H9 (cell line): ENCODE data around the gene GSTP1. TPM values are rescaled to one million over a fixed set of nuclear protein-coding genes. Genes with fewer than 3 reads are reported as not detected.

Experiments
- DNase-seq: peaks from one replicate; pipeline ENCODE4 v3.0.0-alpha.2; 2017
- H2AFZ ChIP-seq: one replicate; pipeline ENCODE4 v1.6.1; 2013; ENCODE audit warnings: mild to moderate bottlenecking, low read length, control low read depth, moderate library complexity
- H2AK5ac ChIP-seq: 2 replicates; pipeline ENCODE4 v1.6.1; 2013; ENCODE audit warnings: low read length, control low read depth, mixed read lengths; ENCODE audit not compliant: insufficient read length
- H2BK120ac ChIP-seq: one replicate; pipeline ENCODE4 v1.6.1; 2013; ENCODE audit warnings: low read depth, mild to moderate bottlenecking, low read length, control low read depth, inconsistent platforms; ENCODE audit not compliant: poor library complexity, severe bottlenecking
- H2BK12ac ChIP-seq: 2 replicates; pipeline ENCODE4 v1.6.1; 2013; ENCODE audit warnings: low read length, control low read depth, mixed read lengths, low read depth; ENCODE audit not compliant: insufficient read length
- H2BK15ac ChIP-seq: 2 replicates; pipeline ENCODE4 v1.6.1; 2013; ENCODE audit warnings: low read depth, low read length, control low read depth
- H2BK20ac ChIP-seq: one replicate; pipeline ENCODE4 v1.6.1; 2013; ENCODE audit warnings: low read depth, mild to moderate bottlenecking, low read length, control low read depth, inconsistent platforms; ENCODE audit not compliant: poor library complexity, severe bottlenecking
- H2BK5ac ChIP-seq: 2 replicates; pipeline ENCODE4 v1.6.1; 2013; ENCODE audit warnings: low read length, control low read depth, mixed read lengths; ENCODE audit not compliant: insufficient read length
- H3K14ac ChIP-seq: 2 replicates; pipeline ENCODE4 v1.6.1; 2013; ENCODE audit warnings: low read length, control low read depth; ENCODE audit not compliant: insufficient read depth
- H3K18ac ChIP-seq: 2 replicates; pipeline ENCODE4 v1.6.1; 2013; ENCODE audit warnings: low read depth, mild to moderate bottlenecking, mixed read lengths, low read length, control low read depth; ENCODE audit not compliant: insufficient read length
- H3K23ac ChIP-seq: 2 replicates; pipeline ENCODE4 v1.6.1; 2013; ENCODE audit warnings: low read length, control low read depth, mixed read lengths, low read depth; ENCODE audit not compliant: insufficient read length
- H3K23me2 ChIP-seq: 2 replicates; pipeline ENCODE4 v1.6.1; 2013; ENCODE audit warnings: low read depth, mild to moderate bottlenecking, mixed read lengths, low read length, control low read depth; ENCODE audit not compliant: insufficient read length, poor library complexity, severe bottlenecking
- H3K27ac ChIP-seq: 2 replicates; pipeline ENCODE4 v1.5.1; 2013; ENCODE audit warnings: low read length, control low read depth, mixed read lengths, low read depth; ENCODE audit not compliant: insufficient read length
- H3K27me3 ChIP-seq: 2 replicates; pipeline ENCODE4 v1.6.1; 2013; ENCODE audit warnings: low read length, control low read depth, inconsistent platforms; ENCODE audit not compliant: insufficient read depth
- H3K4ac ChIP-seq: 2 replicates; pipeline ENCODE4 v1.6.1; 2013; ENCODE audit warnings: low read depth, mild to moderate bottlenecking, control low read depth, inconsistent platforms, low read length, moderate library complexity
- H3K4me1 ChIP-seq: 2 replicates; pipeline ENCODE4 v1.6.1; 2013; ENCODE audit warnings: low read length, control low read depth, inconsistent platforms; ENCODE audit not compliant: insufficient read depth
- H3K4me2 ChIP-seq: 2 replicates; pipeline ENCODE4 v1.6.1; 2013; ENCODE audit warnings: low read length, control low read depth, mixed read lengths; ENCODE audit not compliant: insufficient read length, insufficient read depth
- H3K56ac ChIP-seq: 2 replicates; pipeline ENCODE4 v1.6.1; 2013; ENCODE audit warnings: low read depth, mild to moderate bottlenecking, mixed read lengths, low read length, control low read depth; ENCODE audit not compliant: insufficient read length
- H3K79me1 ChIP-seq: 2 replicates; pipeline ENCODE4 v1.6.1; 2013; ENCODE audit warnings: low read depth, mild to moderate bottlenecking, moderate library complexity, low read length, control low read depth, inconsistent platforms; ENCODE audit not compliant: insufficient read depth, poor library complexity, severe bottlenecking
- H3K79me2 ChIP-seq: 2 replicates; pipeline ENCODE4 v1.6.1; 2013; ENCODE audit warnings: low read length, control low read depth, inconsistent platforms; ENCODE audit not compliant: insufficient read depth
- H3K9ac ChIP-seq: 2 replicates; pipeline ENCODE4 v1.6.1; 2013; ENCODE audit warnings: low read length, control low read depth, mixed read lengths; ENCODE audit not compliant: insufficient read length; ENCODE audit errors: extremely low read depth
- H3K9me3 ChIP-seq: one replicate; pipeline ENCODE4 v1.6.1; 2013; ENCODE audit warnings: low read depth, low read length, inconsistent platforms; ENCODE audit not compliant: control insufficient read depth
- H3T11ph ChIP-seq: one replicate; pipeline ENCODE4 v1.6.1; 2013; ENCODE audit warnings: mild to moderate bottlenecking, low read length, control low read depth, inconsistent platforms
- H4K20me1 ChIP-seq: one replicate; pipeline ENCODE4 v1.6.1; 2013; ENCODE audit not compliant: control insufficient read depth, insufficient read length, insufficient read depth
- H4K5ac ChIP-seq: 2 replicates; pipeline ENCODE4 v1.6.1; 2013; ENCODE audit warnings: low read depth, mild to moderate bottlenecking, mixed read lengths, low read length, control low read depth; ENCODE audit not compliant: insufficient read length
- H4K8ac ChIP-seq: replicated peaks from 2 replicates; pipeline ENCODE4 v1.6.1; 2013; ENCODE audit warnings: low read length, control low read depth, mixed read lengths, low read depth; ENCODE audit not compliant: insufficient read length
- H4K91ac ChIP-seq: 2 replicates; pipeline ENCODE4 v1.6.1; 2013; ENCODE audit warnings: low read depth, mild to moderate bottlenecking, moderate library complexity, mixed read lengths, low read length, control low read depth; ENCODE audit not compliant: insufficient read length
- H3K27ac Mint-ChIP-seq, 3 experiments: 2 replicates in 2 of 3; 3 replicates in 1 of 3; pipeline ENCODE4 v1.8.0; 2020 to 2021; ENCODE audit warnings: mixed read lengths in 3 of 3, mild to moderate bottlenecking in 1 of 3, moderate library complexity in 1 of 3
- H3K27me3 Mint-ChIP-seq: 2 replicates; pipeline ENCODE4 v1.8.0; 2021; ENCODE audit warnings: low read depth, mild to moderate bottlenecking, moderate library complexity, mixed read lengths
- H3K36me3 Mint-ChIP-seq, 3 experiments: 2 replicates in 2 of 3; 3 replicates in 1 of 3; pipeline ENCODE4 v1.8.0; 2020 to 2021; ENCODE audit warnings: low read depth in 3 of 3, mixed read lengths in 3 of 3; ENCODE audit not compliant: insufficient read depth in 1 of 3
- H3K4me1 Mint-ChIP-seq, 2 experiments: 2 replicates each; pipeline ENCODE4 v1.8.0; 2020; ENCODE audit warnings: mixed read lengths in 2 of 2
- H3K4me3 Mint-ChIP-seq, 2 experiments: 2 replicates in 1 of 2; 3 replicates in 1 of 2; pipeline ENCODE4 v1.8.0; 2020 to 2021; ENCODE audit warnings: mild to moderate bottlenecking in 2 of 2, mixed read lengths in 2 of 2, moderate library complexity in 1 of 2
- H3K9me3 Mint-ChIP-seq, 2 experiments: 2 replicates in 1 of 2; 3 replicates in 1 of 2; pipeline ENCODE4 v1.8.0; 2020; ENCODE audit warnings: mild to moderate bottlenecking in 2 of 2, mixed read lengths in 2 of 2, moderate library complexity in 1 of 2
- WGBS: extraction: QIAGEN DNeasy Blood & Tissue Kit; methylation state at CpG from one replicate; pipeline ENCODE4 v1.1.7; 2013; ENCODE audit warnings: missing lambda C conversion rate, low lambda C conversion rate, mixed read lengths; ENCODE audit not compliant: insufficient read length; ENCODE audit errors: extremely low coverage; 5-methylcytosine and 5-hydroxymethylcytosine counted together
- total RNA-seq: library from RNA; stranded (reverse); gene quantifications from 2 replicates; pipeline ENCODE4 v1.2.1, GENCODE V29; 2021
- TF ChIP-seq, protein P1 (sequence below): fragments of 200-600 bp; sonication (generic); conservative IDR thresholded peaks from 3 replicates; pipeline ENCODE4 v1.8.0; 2021; ENCODE audit warnings: antibody characterized with exemption, mild to moderate bottlenecking

GSTP1 gene
- total RNA-seq, 1 experiment from 2014 or later: 1,469 TPM

DNA sequence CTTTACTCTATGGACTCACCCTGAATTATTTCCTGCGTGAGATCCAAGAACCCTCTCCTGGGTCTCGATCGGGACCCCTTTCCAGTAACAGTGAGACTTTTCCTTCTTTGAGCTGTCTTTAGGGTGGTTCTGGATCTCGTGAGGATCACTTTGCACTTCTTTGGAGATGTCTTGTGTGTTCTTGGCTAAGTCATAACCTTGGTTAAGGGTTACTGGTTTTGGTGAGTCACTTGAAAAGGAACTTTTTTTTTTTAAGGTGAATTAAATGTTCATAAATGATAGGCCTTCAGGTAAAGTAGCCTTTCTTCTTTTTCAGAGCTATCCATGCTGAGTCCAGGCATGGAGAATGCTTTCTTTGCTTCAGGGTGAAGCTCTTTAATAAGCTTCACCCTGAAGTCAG is 19.4 kb upstream of the GSTP1 start:
- Histone ChIP-seq H3K56ac (no peak overlapping the region), H3K79me2 (no peaks in the 10 kb centered on the region), H3K23me2 (no peaks in the 10 kb centered on the region), H2AFZ (no peak overlapping the region), H3K79me1 (no peaks in the 10 kb centered on the region), H4K5ac (no peak overlapping the region), H2BK12ac (no peak overlapping the region), H4K20me1 (no peaks in the 10 kb centered on the region), H2BK5ac (no peak overlapping the region), H3K4me1 (peaks cover 6% of the 10 kb centered on the region; the same call in 1 of the 2 replicates), H2BK15ac (no peak overlapping the region), H3K4me2 (no peak overlapping the region), H3T11ph (no peak overlapping the region), H3K9me3 (no peaks in the 10 kb centered on the region), H2AK5ac (no peak overlapping the region), H3K4ac (no peak overlapping the region), H3K23ac (no peak overlapping the region), H3K14ac (no peak overlapping the region), H3K18ac (no peak overlapping the region), H2BK20ac (no peak overlapping the region), H3K9ac (no peak overlapping the region), H4K8ac (no peak overlapping the region), H4K91ac (no peak overlapping the region), H3K27me3 (no peaks in the 10 kb centered on the region), H2BK120ac (no peak overlapping the region), H3K27ac (no peak overlapping the region)
- H3K9me3 Mint-ChIP-seq: no peaks in the 10 kb centered on the region
- WGBS: no CpG with 5 or more reads among the region's 4 CpGs
- DNase-seq: no peak
- H3K4me3 Mint-ChIP-seq: no peak overlapping the region
- no peaks in the 10 kb centered on the region for H3K36me3 Mint-ChIP-seq
- no peak overlapping the region for H3K27ac Mint-ChIP-seq
- TF ChIP-seq, protein P1, sequence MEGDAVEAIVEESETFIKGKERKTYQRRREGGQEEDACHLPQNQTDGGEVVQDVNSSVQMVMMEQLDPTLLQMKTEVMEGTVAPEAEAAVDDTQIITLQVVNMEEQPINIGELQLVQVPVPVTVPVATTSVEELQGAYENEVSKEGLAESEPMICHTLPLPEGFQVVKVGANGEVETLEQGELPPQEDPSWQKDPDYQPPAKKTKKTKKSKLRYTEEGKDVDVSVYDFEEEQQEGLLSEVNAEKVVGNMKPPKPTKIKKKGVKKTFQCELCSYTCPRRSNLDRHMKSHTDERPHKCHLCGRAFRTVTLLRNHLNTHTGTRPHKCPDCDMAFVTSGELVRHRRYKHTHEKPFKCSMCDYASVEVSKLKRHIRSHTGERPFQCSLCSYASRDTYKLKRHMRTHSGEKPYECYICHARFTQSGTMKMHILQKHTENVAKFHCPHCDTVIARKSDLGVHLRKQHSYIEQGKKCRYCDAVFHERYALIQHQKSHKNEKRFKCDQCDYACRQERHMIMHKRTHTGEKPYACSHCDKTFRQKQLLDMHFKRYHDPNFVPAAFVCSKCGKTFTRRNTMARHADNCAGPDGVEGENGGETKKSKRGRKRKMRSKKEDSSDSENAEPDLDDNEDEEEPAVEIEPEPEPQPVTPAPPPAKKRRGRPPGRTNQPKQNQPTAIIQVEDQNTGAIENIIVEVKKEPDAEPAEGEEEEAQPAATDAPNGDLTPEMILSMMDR: no peak
- peaks cover 1% of the 10 kb centered on the region for H3K27me3 Mint-ChIP-seq
- H3K4me1 Mint-ChIP-seq: peaks cover 15% of the 10 kb centered on the region in 2 experiments
